ENCODE results near the gene DNER. TPM values are rescaled to one million over a fixed set of nuclear protein-coding genes. Genes with fewer than 3 reads are reported as not detected.
A peak's percentile ranks its signal among the peaks of the same experiment; 100 is the strongest.
"Not testable (repeated sequence)": the region's sequence is repeated elsewhere in the genome, so short reads cannot be mapped to it uniquely, and the experiment has no call there.

DNER gene
- total RNA-seq, 1 experiment from 2014 or later = 8.4 TPM

GRCh38 chr2:229725716-229726574 lies 11.6 kb upstream of the DNER start:
- POLR2A ChIA-PET (ENCODE audit: low non-redundant PET) = no interaction called here
- no TSS peak for BruUV-seq (replicated peaks)
- CTCF ChIA-PET = no interaction called here
- Histone ChIP-seq H3K4me1 (ENCODE audit: insufficient read depth, low read length, poor library complexity, severe bottlenecking) (no peaks in the 10 kb centered on the region), H3K36me3 (ENCODE audit: insufficient read depth, low read length, poor library complexity, severe bottlenecking) (no peaks in the 10 kb centered on the region), H3K27ac (ENCODE audit: low read depth, low read length, poor library complexity, severe bottlenecking) (no peak overlapping the region), H3K4me3 (ENCODE audit: low read depth, low read length, poor library complexity, severe bottlenecking) (no peak overlapping the region), H3K27me3 (replicated peaks; ENCODE audit: insufficient read depth, low read depth, low read length, poor library complexity) (no peaks in the 10 kb centered on the region), H3K9me3 (ENCODE audit: low read depth, low read length, poor library complexity, severe bottlenecking) (no peaks in the 10 kb centered on the region)
- DNase-seq (ENCODE audit: low spot score) = no peak
- TF ChIP-seq CTCF (conservative IDR thresholded peaks at IDR 0.05; ENCODE audit: low read depth, low read length) = no peak
- no peak for TF ChIP-seq EZH2 (IDR thresholded peaks at IDR 0.05; ENCODE audit: borderline replicate concordance, low read depth, low read length, poor library complexity, severe bottlenecking)
- intact Hi-C loops (cut with micrococcal nuclease; ENCODE audit: unreplicated experiment) = no loop called here

- CTCF ChIA-PET; H3K9me3 ChIP-seq (ENCODE audit: low read depth, low read length, poor library complexity, severe bottlenecking); H3K4me3 ChIP-seq (ENCODE audit: low read depth, low read length, poor library complexity, severe bottlenecking); H3K36me3 ChIP-seq (ENCODE audit: insufficient read depth, low read length, poor library complexity, severe bottlenecking); BruUV-seq (replicated peaks); POLR2A ChIA-PET (ENCODE audit: low non-redundant PET); H3K27me3 ChIP-seq (replicated peaks; ENCODE audit: insufficient read depth, low read depth, low read length, poor library complexity); H3K4me1 ChIP-seq (ENCODE audit: insufficient read depth, low read length, poor library complexity, severe bottlenecking); intact Hi-C loops (cut with micrococcal nuclease; ENCODE audit: unreplicated experiment); DNase-seq (ENCODE audit: low spot score); H3K27ac ChIP-seq (ENCODE audit: low read depth, low read length, poor library complexity, severe bottlenecking): not testable (repeated sequence)
Observed at GRCh38 chr2:229723192-229723591, 8.8 kb upstream of the DNER start.

GRCh38 chr2:229719926-229720647 lies 5.7 kb upstream of the DNER start:
- intact Hi-C loops (cut with micrococcal nuclease; ENCODE audit: unreplicated experiment) = loop anchor here (5.0 to 10.0 kb wide), 3 partner anchors 288 to 1023 kb away; no protein-coding TSS in a partner anchor
- CTCF ChIA-PET = no interaction called here

More at GRCh38 chr2:229719926-229720647, 5.7 kb upstream of the DNER start:
- Histone ChIP-seq H3K27ac (ENCODE audit: low read depth, low read length, poor library complexity, severe bottlenecking) (no peak overlapping the region), H3K9me3 (ENCODE audit: low read depth, low read length, poor library complexity, severe bottlenecking) (no peaks in the 10 kb centered on the region), H3K4me1 (ENCODE audit: insufficient read depth, low read length, poor library complexity, severe bottlenecking) (peaks cover 5% of the 10 kb centered on the region), H3K36me3 (ENCODE audit: insufficient read depth, low read length, poor library complexity, severe bottlenecking) (no peaks in the 10 kb centered on the region), H3K4me3 (ENCODE audit: low read depth, low read length, poor library complexity, severe bottlenecking) (no peak overlapping the region), H3K27me3 (replicated peaks; ENCODE audit: insufficient read depth, low read depth, low read length, poor library complexity) (no peaks in the 10 kb centered on the region)
- POLR2A ChIA-PET (ENCODE audit: low non-redundant PET) = no interaction called here
- BruUV-seq (replicated peaks) = no TSS peak
- no peak for TF ChIP-seq CTCF (conservative IDR thresholded peaks at IDR 0.05; ENCODE audit: low read depth, low read length)
- TF ChIP-seq EZH2 (IDR thresholded peaks at IDR 0.05; ENCODE audit: borderline replicate concordance, low read depth, low read length, poor library complexity, severe bottlenecking) = no peak
- DNase-seq (ENCODE audit: low spot score) = peak; percentile 24
